GM18526 (cell line): ENCODE results near the gene ARHGAP15.

Experiments
- POLR2A ChIP-seq: IDR thresholded peaks from 3 replicates; pipeline ENCODE4 v1.6.1; 2011; ENCODE audit not compliant: insufficient read length; ENCODE audit errors: extremely low read depth

Gene ARHGAP15

DNA sequence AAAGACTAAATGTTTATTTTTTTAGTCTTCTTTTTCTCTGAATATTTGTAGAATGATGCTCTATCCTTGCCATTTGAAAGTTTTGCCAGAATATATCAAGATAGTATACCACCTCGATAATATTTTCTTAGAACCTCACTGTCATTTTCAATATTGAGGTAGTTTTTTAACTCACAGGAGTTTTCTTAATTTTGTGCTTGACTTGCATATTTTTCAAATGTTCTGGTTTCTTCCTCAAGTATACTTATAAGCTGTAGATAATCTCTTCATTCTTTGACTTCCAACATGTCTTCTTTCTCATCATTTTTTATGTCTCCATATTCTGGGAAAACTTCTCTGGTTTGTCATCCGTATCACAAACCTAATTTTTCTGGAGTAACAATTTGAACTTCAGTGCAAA is 559.6 kb downstream of the ARHGAP15 start:
- TF ChIP-seq POLR2A, result no peak

DNA sequence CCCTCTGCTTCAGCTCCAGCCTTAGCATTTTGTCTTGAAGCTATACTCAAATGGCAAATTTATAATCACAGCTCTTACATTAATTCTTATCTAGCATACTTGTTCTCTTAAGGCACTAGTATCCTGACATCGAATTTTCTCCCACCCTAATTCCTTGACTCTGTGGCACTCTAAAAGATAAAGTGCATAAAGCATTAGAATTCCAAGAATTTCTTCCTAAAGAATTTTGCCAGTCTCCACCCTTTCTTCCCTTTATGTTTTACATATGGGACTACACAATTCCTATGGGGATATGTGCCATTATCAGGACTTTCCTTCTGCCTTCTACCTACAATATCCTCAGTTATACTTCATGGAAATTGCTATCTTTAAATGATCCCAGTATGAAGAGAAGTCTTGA is 560.3 kb downstream of the ARHGAP15 start:
- TF ChIP-seq POLR2A, result no peak

DNA sequence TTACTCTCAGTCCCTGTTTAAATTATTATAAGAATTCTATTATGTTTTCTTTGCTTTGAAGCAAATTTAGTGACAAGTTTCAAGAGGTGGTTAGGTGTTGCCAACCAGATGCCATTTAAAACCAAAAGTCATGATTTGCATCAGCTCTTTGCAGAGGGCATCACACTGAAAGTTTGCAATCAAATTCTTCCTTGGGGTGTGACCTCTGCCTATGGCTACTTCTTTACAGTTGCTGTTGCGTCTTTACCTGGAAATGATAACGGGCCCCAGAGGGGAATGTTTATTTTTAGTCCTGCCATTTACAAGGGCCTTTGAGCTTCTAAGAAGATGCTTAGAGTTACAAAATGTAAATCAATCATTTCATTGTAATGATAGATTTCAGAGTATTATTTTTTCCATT is 561.0 kb downstream of the ARHGAP15 start:
- no peak for TF ChIP-seq POLR2A

DNA sequence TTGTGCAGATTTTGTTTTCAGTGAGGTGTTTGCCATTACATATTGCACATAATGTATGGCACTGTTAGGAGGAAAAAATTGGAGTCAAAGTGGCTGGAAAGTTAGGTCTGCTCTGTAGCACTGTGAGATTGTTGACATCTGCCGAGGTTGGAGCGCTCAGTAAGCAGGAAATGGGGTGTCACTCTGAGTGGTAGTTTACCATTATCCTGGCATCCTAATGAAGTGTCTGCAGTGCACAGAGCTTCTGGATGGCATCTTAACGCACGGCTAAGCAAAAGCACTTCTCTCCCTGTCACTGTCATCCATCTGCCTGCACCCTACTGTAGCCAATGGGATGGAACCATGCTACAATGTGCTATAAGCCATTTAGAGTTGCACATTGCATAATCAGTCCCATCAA is 561.9 kb downstream of the ARHGAP15 start:
- TF ChIP-seq POLR2A, result no peak

DNA sequence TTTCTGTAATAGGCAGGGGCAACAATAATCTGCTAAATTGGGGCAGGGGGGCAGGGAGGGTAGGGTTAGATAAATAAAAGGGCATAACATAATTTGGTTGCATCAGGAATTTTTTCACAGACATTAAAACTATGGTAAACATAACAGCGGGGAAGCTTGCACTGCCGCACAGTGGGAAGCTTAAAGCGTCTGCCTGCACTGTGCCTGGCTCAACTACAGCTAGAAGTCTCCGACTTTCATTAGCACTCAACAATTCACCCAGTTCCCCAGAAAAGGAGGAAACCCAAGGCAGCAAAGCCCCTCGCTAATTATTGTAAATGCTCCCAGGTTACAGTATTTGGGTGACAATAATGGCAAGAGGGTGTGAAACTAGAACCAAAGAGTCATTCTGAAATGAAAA is 562.9 kb downstream of the ARHGAP15 start:
- TF ChIP-seq POLR2A, result no peak

DNA sequence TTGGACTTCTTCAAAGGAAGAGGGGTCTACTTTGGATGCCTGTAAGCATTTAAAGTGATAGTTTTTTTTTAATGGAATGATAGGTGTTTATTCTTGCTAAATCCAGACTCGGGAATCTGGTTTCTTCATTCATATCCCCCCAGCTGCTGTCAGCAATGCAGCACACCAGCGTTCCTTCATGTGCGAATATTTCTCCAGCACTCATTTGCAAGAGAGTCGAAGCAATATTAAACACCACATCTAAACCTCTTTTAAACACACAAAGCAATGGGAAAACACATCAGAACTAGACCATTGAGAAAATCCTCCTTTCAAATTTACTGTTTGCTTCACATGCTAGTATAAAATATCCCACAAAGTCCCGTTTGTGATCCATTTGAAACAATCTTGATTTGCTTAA is 563.7 kb downstream of the ARHGAP15 start:
- no peak for TF ChIP-seq POLR2A

DNA sequence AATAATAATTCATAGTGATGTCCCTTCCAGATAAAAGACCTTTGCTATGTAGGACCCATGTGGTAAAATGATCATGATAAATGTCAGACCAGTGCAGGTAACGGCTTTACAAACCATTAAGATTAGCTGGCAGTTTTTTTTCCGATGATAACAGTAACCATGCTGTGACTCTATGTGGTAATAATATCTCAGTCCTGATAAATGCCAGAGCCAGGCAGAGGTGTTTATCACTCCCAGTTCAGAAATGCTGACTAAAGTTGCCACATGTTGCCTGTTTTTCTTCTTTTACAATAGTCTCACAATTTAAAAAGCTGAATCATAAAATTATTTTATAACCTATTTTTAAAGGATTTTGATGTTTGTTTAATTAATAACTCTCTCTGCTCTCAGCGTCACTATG is 565.1 kb downstream of the ARHGAP15 start:
- TF ChIP-seq POLR2A, result no peak

DNA sequence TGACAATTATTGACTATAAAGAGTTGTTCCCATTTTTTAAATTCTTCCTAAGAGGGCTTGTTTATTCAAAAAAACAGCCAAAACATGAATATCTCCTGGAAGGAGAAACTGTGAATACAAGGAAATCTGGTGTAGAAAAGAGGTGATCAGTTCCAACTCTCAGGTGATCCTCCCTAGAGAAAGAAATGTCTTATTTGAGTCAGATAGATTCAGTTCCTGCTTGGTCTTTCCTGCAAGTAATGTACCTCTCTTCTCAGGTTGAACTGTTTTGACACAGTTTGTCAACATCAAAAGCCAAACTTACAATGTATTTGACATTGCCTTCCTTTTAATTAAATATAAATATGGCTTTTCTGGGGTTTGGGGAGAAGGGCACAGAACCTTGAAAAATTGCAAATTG is 567.4 kb downstream of the ARHGAP15 start:
- no peak for TF ChIP-seq POLR2A

DNA sequence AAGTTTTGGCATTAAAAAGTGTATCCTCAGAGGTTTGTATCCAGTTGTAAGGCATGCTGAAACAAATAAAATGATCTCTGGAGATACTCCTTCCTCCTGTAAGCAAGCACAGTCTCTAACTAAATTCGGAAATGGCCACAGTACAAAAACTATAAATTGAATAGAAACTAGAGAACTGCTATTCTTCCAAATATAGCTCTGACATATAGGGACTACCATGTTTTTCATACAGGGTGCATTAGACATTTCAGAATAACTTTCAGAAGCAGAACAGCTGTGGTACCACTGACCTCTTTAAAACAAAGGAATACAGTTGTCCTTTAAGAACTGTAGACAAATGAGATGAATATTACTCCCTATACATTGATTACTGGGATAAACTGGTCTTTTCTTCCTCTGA is 568.5 kb downstream of the ARHGAP15 start:
- TF ChIP-seq POLR2A, result no peak

DNA sequence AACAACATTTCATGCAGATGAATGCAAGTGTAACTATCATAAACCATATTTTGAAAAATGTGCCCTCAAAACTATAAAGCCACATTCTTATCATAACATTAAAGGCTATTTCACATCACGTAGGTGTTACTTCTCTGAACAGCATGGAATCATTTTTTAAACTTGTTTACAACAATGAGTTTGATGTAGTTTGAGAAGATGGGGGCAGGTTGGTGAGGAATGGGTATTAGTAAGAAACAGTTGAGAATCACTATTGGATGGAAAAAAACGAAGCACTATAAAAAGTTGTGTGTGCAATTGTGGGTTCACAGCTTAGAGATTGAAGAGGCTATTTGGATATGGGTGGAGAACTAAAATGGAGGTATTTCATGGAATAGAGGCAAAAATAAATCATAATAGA is 569.1 kb downstream of the ARHGAP15 start:
- TF ChIP-seq POLR2A, result no peak

DNA sequence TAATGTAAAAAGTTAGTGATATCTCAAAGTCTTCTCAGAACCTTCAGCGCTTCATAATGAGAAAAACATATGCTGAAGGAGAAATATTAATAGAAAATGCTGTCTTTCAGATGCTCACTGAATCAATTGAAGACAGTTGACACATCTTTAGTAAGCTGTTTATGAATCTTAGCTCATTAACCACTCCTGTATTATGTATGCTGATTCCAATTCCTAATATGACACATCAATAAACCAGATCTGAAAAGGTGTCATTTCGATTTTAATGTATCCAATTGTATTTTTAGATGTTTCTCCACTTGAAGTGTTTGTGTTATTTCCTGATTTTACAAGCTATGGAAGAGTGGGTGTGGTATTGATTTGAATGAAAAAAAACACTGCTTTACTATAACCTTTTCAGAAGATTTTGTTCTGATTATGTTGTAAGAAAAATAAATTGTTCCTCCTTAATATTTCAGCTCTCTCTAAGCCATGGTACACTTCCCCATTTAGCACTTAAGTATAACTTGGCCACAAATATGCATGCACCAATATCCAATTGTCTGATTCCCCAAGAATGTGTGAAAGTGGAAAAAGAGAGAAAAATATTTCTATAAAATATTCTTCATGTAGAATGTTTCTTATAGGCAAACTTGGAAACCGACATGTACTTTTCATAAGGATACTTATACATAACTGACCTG is 569.8 kb downstream of the ARHGAP15 start:
- TF ChIP-seq POLR2A, result no peak

DNA sequence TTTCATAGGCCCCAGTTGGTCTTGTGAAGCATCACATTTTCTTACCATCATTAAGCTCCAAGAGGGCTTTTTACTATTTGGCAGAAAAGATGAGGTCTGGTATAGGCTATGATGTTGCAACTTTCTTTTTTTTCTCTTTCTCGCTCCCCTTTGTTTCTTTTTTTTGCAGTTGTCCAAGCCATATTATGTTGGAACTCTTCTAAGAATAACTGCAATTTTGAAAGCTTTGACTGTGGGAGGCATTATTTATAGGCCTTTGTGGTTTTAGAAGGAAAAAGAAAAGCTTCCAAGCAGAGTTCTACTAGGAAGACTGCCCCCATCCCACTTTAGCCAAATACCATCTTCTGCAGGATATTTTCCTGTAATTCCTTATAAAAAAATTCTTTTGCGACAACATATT is 571.6 kb downstream of the ARHGAP15 start:
- no peak for TF ChIP-seq POLR2A

DNA sequence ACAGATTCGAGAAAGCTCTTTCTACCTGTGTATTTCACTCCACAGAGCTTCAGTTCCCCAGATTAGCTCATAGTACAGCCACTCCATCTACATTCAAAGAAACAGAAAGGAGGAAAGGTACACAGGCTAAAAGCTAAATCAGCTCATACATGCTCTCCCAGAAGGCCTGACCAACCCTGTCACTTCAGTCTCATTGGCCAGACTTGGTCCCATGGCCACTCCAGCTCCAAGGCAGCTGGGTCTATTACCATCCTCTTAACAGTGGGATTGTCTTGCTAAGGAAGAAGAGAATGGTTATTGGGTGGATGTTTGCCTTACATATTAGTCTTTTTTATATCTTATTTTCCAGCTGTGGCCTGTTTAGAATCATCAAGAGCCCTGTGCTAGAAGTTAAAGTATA is 572.6 kb downstream of the ARHGAP15 start:
- TF ChIP-seq POLR2A, result no peak

DNA sequence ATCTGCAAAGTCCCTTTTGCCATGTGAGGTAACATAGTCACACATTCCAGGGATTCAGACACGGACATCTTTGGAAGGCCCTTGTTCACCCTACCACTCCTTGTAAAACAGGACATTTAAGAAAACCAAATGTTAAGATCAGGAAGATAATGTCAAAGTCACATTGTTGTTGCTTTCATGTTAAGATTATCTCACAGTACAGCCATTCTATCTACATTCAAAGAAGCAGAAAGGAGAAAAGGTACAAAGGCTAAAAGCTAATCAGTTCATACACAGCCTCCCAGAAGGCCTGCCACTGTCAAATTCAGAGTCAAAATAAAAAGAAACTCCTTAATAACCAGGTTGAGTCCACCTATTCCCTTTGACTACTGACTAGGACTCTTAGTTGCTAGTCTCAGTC is 573.7 kb downstream of the ARHGAP15 start:
- no peak for TF ChIP-seq POLR2A

DNA sequence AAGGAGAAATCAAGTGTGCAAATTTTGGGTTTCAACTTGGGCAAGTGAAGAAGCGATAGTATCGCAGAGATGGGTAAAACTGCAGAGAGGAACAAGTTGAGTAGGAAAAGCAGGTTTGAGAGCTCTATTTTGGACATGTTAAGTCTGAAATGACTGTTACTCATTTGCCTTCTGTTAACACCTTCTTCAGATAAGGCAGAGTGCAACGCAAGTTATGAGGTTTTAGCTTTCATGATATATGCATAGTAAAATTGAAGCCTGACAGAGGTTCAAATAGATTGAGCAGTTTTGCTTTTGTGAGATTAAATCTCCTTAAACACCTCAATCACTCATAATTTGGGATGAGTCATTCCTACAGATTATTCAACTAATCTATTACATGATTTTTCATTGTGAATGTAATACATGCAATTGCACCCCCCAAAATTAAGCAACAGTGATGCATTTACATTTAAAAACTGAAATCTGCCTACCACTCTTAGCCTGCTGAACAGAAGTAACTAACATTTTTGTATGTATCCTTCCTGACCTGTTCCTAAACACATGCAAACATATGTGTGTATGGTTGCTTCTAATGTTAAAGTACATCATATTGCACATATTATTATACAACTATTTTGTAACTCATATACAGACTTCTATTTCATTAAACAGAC is 575.4 kb downstream of the ARHGAP15 start:
- no peak for TF ChIP-seq POLR2A

DNA sequence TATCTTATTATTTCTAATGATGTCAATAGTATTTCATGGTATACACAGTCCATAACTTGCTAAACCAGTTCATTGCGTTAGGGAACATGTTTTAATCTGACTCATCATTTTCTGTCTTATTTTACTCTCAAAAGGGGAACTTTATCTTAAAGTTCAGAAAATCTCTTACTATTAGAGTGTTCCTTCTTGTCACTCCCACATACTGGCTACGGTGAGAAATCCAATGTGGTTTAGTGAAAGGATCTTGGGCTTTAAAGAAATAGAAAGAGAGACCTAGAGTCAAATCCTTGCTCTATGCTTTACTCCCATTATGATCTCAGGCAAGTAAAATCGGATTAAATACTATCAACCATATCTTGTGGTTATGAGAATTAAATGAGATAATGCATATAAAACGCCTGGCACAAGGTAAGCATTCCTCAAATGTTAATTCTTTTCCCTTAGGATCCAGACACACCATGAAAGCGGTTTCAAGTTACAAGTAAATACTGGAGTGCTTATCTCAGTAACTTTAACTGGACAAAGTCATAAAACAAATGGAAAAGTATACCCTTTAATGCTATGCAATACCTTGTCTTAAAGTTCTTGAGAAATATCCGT is 576.0 kb downstream of the ARHGAP15 start:
- no peak for TF ChIP-seq POLR2A

DNA sequence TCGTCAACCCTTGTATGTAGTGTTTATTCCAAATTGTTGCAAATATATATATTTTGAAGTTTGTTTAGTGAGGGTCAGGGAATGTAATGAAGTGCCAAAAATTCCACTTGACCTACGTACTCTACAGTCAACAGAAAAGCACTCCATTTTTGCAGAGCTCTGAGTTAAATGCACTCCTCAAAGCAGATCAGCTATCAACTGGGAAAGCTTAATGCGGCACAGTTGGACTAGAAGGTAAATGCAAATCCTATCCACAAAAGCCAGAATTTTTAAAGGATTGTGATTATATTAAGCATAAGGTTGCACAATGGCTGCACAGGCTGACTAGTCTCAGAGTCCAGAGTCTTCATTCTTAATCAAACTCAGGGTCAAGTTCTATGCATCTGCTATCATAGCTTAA is 577.1 kb downstream of the ARHGAP15 start:
- no peak for TF ChIP-seq POLR2A

DNA sequence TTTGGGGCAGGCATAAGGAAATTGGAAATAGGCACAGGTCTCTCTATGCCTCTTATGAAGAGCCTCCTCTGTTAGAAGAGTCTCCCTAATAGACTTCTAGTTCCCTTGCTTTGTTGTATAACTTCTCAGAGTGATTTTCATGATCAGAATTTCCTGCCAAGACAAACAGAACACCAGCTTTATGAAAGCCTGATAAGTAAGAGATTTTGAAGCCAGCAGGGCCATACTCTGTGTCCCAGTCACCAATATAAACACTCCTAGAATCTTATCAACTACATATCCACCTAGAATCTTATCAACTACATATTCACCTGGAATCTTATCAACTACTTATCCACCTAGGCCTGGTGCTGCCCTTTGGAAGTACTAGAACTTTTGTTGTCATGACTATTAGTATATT is 579.5 kb downstream of the ARHGAP15 start:
- TF ChIP-seq POLR2A, result no peak
